ENCODE measurements around the gene UNC13B. TPM values are rescaled to one million over a fixed set of nuclear protein-coding genes. Genes with fewer than 3 reads are reported as not detected.

Gene UNC13B
- total and polyA plus RNA-seq, 2 donors (not counting 1 experiment from before 2014, with no cell fraction given) = 0.19 to 0.25 TPM

- TF ChIP-seq CTCF (IDR thresholded peaks at IDR 0.05) = no peak
- TF ChIP-seq EZH2 (IDR thresholded peaks at IDR 0.05; ENCODE audit: borderline replicate concordance, insufficient read depth, low read depth, low read length, poor library complexity, severe bottlenecking) = no peak
- Mint-ChIP-seq H3K27ac (no peak overlapping the region), H3K27me3 (peaks cover 37% of the 10 kb centered on the region), H3K4me3 (no peak overlapping the region), H3K9me3 (ENCODE audit: insufficient read depth) (peaks cover 3% of the 10 kb centered on the region), H3K4me1 (no peaks in the 10 kb centered on the region)
- Histone ChIP-seq H3K4me3 (ENCODE audit: control extremely low read depth in 1 of 5, extremely low read depth in 1 of 5, insufficient read depth in 1 of 5, low read depth in 2 of 5, low read length in 4 of 5) (no peak overlapping the region), H2AFZ (ENCODE audit: insufficient read depth, low read depth, low read length, poor library complexity, severe bottlenecking) (no peak overlapping the region), H3K27me3 (replicated peaks in 1 of 4; ENCODE audit: control extremely low read depth in 1 of 4, control insufficient read depth in 3 of 4, insufficient read depth in 4 of 4, low read length in 3 of 4) (peaks cover 0 to 3% (median under 1%) of the 10 kb centered on the region in 4 experiments), H3K9me3 (ENCODE audit: control extremely low read depth in 1 of 3, control insufficient read depth in 2 of 3, insufficient read depth in 1 of 3, low read length in 2 of 3) (no peaks in the 10 kb centered on the region), H3K4me1 (ENCODE audit: control insufficient read depth in 2 of 2, insufficient read depth in 2 of 2, low read length in 2 of 2) (no peaks in the 10 kb centered on the region), H3K36me3 (replicated peaks in 1 of 2; ENCODE audit: control extremely low read depth in 1 of 2, control insufficient read depth in 1 of 2, extremely low read depth in 1 of 2, insufficient read depth in 2 of 2, low read length in 1 of 2) (no peaks in the 10 kb centered on the region), H3K9ac (ENCODE audit: low read length) (no peak overlapping the region), H3K79me2 (ENCODE audit: control insufficient read depth, insufficient read depth, low read length) (no peaks in the 10 kb centered on the region), H3K27ac (ENCODE audit: low read length in 2 of 2) (no peak overlapping the region), H3K4me2 (replicated peaks; ENCODE audit: low read depth, low read length, poor library complexity, severe bottlenecking) (no peak overlapping the region), H4K20me1 (ENCODE audit: control insufficient read depth, insufficient read depth, low read length, poor library complexity, severe bottlenecking) (no peaks in the 10 kb centered on the region)
- no peak for DNase-seq
- ATAC-seq (ENCODE audit: low read depth) = no peak
- ChIA-PET POLR2A (no interaction called here), CTCF (no interaction called here)
- WGBS (ENCODE audit: insufficient coverage) = no CpG with 5 or more reads among the region's 1 CpG
- intact Hi-C loops (cut with micrococcal nuclease) = no loop called here
Observed at GRCh38 chr9:35286381-35286780, 124.6 kb downstream of the UNC13B start.

- peaks cover 28% of the 10 kb centered on the region for H3K27me3 Mint-ChIP-seq
- CTCF ChIA-PET = no interaction called here
Observed at GRCh38 chr9:35287987-35288632, 126.3 kb downstream of the UNC13B start.

More at GRCh38 chr9:35287987-35288632, 126.3 kb downstream of the UNC13B start:
- Histone ChIP-seq H3K27ac (ENCODE audit: low read length in 2 of 2) (no peak overlapping the region), H2AFZ (ENCODE audit: insufficient read depth, low read depth, low read length, poor library complexity, severe bottlenecking) (no peak overlapping the region), H3K9me3 (ENCODE audit: control extremely low read depth in 1 of 3, control insufficient read depth in 2 of 3, insufficient read depth in 1 of 3, low read length in 2 of 3) (no peaks in the 10 kb centered on the region), H3K4me2 (replicated peaks; ENCODE audit: low read depth, low read length, poor library complexity, severe bottlenecking) (no peak overlapping the region), H3K4me3 (ENCODE audit: control extremely low read depth in 1 of 5, extremely low read depth in 1 of 5, insufficient read depth in 1 of 5, low read depth in 2 of 5, low read length in 4 of 5) (no peak overlapping the region), H3K36me3 (replicated peaks in 1 of 2; ENCODE audit: control extremely low read depth in 1 of 2, control insufficient read depth in 1 of 2, extremely low read depth in 1 of 2, insufficient read depth in 2 of 2, low read length in 1 of 2) (no peaks in the 10 kb centered on the region), H3K79me2 (ENCODE audit: control insufficient read depth, insufficient read depth, low read length) (no peaks in the 10 kb centered on the region), H4K20me1 (ENCODE audit: control insufficient read depth, insufficient read depth, low read length, poor library complexity, severe bottlenecking) (no peaks in the 10 kb centered on the region), H3K9ac (ENCODE audit: low read length) (no peak overlapping the region), H3K4me1 (ENCODE audit: control insufficient read depth in 2 of 2, insufficient read depth in 2 of 2, low read length in 2 of 2) (no peaks in the 10 kb centered on the region), H3K27me3 (replicated peaks in 1 of 4; ENCODE audit: control extremely low read depth in 1 of 4, control insufficient read depth in 3 of 4, insufficient read depth in 4 of 4, low read length in 3 of 4) (peaks cover 0 to 6% (median 2%) of the 10 kb centered on the region in 4 experiments)
- POLR2A ChIA-PET = no interaction called here
- WGBS (ENCODE audit: insufficient coverage) = 92% methylated on average over 3 of the region's 3 CpGs
- TF ChIP-seq EZH2 (IDR thresholded peaks at IDR 0.05; ENCODE audit: borderline replicate concordance, insufficient read depth, low read depth, low read length, poor library complexity, severe bottlenecking) (no peak), CTCF (IDR thresholded peaks at IDR 0.05) (no peak)
- Mint-ChIP-seq H3K4me3 (no peak overlapping the region), H3K4me1 (no peaks in the 10 kb centered on the region), H3K27ac (no peak overlapping the region), H3K9me3 (ENCODE audit: insufficient read depth) (peaks cover 3% of the 10 kb centered on the region)
- ATAC-seq (ENCODE audit: low read depth) (no peak), DNase-seq (no peak)
- intact Hi-C loops (cut with micrococcal nuclease) = no loop called here

Measured in B cell (primary cell).